Hepatocyte (in vitro differentiated cells): ENCODE measurements around the gene CRX.
"Not testable (repeated sequence)": the region's sequence is repeated elsewhere in the genome, so short reads cannot be mapped to it uniquely, and the experiment has no call there.

Experiments used
- EZH2 ChIP-seq: fragments of 200-600 bp; sonication (generic); IDR thresholded peaks from 2 replicates; pipeline ENCODE4 v1.6.1; 2016; ENCODE audit warnings: antibody characterized with exemption, mild to moderate bottlenecking, borderline replicate concordance
- EZH2phosphoT487 ChIP-seq: fragments of 200-600 bp; sonication (generic); IDR thresholded peaks from one replicate; pipeline ENCODE4 v1.6.1; 2018; ENCODE audit warnings: antibody characterized with exemption, mild to moderate bottlenecking, low read depth, moderate library complexity; ENCODE audit not compliant: unreplicated experiment, severe bottlenecking
- TF ChIP-seq, protein P1 (sequence below): fragments of 200-600 bp; sonication (generic); IDR thresholded peaks from 2 replicates; pipeline ENCODE4 v1.5.1; 2016; ENCODE audit warnings: antibody characterized with exemption, mild to moderate bottlenecking; ENCODE audit not compliant: poor library complexity

DNA sequence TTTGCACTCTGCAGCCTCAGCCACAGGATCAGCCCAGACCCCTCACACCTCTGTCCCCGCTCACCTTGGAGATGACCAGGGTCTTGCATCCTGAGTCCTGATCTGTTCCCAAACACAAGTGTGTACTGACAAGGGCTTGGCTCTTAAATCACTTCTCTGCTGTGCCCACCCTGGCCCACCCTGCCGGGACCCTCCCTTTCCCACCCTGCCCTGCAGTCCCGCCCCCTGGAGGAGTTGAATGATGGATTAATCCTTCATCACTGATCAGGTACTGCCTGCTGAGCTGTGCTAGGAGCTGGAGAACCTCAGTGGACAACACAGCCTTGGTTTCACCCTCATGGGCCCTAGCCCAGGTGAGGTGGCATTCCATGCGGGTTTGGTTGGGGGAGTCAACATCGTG, 17.3 kb upstream of the CRX start, which contains the start of gene TPRX1:
- TF ChIP-seq, protein P1, sequence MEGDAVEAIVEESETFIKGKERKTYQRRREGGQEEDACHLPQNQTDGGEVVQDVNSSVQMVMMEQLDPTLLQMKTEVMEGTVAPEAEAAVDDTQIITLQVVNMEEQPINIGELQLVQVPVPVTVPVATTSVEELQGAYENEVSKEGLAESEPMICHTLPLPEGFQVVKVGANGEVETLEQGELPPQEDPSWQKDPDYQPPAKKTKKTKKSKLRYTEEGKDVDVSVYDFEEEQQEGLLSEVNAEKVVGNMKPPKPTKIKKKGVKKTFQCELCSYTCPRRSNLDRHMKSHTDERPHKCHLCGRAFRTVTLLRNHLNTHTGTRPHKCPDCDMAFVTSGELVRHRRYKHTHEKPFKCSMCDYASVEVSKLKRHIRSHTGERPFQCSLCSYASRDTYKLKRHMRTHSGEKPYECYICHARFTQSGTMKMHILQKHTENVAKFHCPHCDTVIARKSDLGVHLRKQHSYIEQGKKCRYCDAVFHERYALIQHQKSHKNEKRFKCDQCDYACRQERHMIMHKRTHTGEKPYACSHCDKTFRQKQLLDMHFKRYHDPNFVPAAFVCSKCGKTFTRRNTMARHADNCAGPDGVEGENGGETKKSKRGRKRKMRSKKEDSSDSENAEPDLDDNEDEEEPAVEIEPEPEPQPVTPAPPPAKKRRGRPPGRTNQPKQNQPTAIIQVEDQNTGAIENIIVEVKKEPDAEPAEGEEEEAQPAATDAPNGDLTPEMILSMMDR, result not testable (repeated sequence)
- not testable (repeated sequence) for TF ChIP-seq EZH2phosphoT487, EZH2
